GM20431 (cell line): ENCODE results near the gene CORO1A.
"Not testable (repeated sequence)": the region's sequence is repeated elsewhere in the genome, so short reads cannot be mapped to it uniquely, and the experiment has no call there.

Source experiments
- in situ Hi-C: fragments of 300-500 bp; cut with MseI, MboI; formaldehyde crosslinking; loops from one replicate; pipeline ENCODE4 v1.15.0; 2020; ENCODE audit warnings: low sequenced_read_pairs; ENCODE audit not compliant: unreplicated experiment

The CORO1A gene

GRCh38 chr16:30168746-30169145 lies 14.7 kb upstream of the CORO1A start:
- in situ Hi-C loops, result not testable (repeated sequence)

- in situ Hi-C loops, result not testable (repeated sequence)
Measured at GRCh38 chr16:30169416-30169815, 14.0 kb upstream of the CORO1A start.

GRCh38 chr16:30170145-30170544 lies 13.3 kb upstream of the CORO1A start:
- in situ Hi-C loops, result not testable (repeated sequence)

GRCh38 chr16:30173054-30173453 lies 10.3 kb upstream of the CORO1A start:
- in situ Hi-C loops, result no loop called here

GRCh38 chr16:30176876-30177275 lies 6.5 kb upstream of the CORO1A start:
- in situ Hi-C loops, result not testable (repeated sequence)

GRCh38 chr16:30179195-30179594 lies 4.2 kb upstream of the CORO1A start:
- in situ Hi-C loops, result no loop called here

GRCh38 chr16:30179931-30180330 lies 3.5 kb upstream of the CORO1A start:
- in situ Hi-C loops, result no loop called here

- in situ Hi-C loops, result no loop called here
Measured at GRCh38 chr16:30180741-30181140, 2.7 kb upstream of the CORO1A start.

- in situ Hi-C loops, result no loop called here
Measured at GRCh38 chr16:30184096-30184890, 891 bp downstream of the CORO1A start.

- in situ Hi-C loops, result no loop called here
Measured at GRCh38 chr16:30184891-30185682, 1.7 kb downstream of the CORO1A start.

GRCh38 chr16:30185683-30186421 lies 2.5 kb downstream of the CORO1A start:
- in situ Hi-C loops, result no loop called here

GRCh38 chr16:30186444-30186781 lies 3.0 kb downstream of the CORO1A start:
- in situ Hi-C loops, result no loop called here

- in situ Hi-C loops, result no loop called here
Measured at GRCh38 chr16:30186782-30187555, 3.6 kb downstream of the CORO1A start.

- in situ Hi-C loops, result no loop called here
Measured at GRCh38 chr16:30187556-30187865, 4.1 kb downstream of the CORO1A start.

GRCh38 chr16:30187971-30188561 lies 4.7 kb downstream of the CORO1A start:
- in situ Hi-C loops, result no loop called here

GRCh38 chr16:30191158-30191557 lies 7.8 kb downstream of the CORO1A start:
- in situ Hi-C loops, result not testable (repeated sequence)

- in situ Hi-C loops, result not testable (repeated sequence)
Measured at GRCh38 chr16:30193098-30193497, 9.7 kb downstream of the CORO1A start.

GRCh38 chr16:30193615-30194014 lies 10.2 kb downstream of the CORO1A start, which contains the start of the genes BOLA2B and SLX1A:
Gene BOLA2B (minus strand): TSS chr16:30193666. CDS start chr16:30193595, 71 bp downstream.
Gene SLX1A (plus strand): TSS chr16:30193875. CDS start chr16:30194085, 210 bp downstream.
- in situ Hi-C loops, result not testable (repeated sequence)

GRCh38 chr16:30194172-30194925 lies 10.9 kb downstream of the CORO1A start:
- in situ Hi-C loops, result not testable (repeated sequence)
